ENCODE measurements around the gene LYSMD3. TPM values are rescaled to one million over a fixed set of nuclear protein-coding genes. Genes with fewer than 3 reads are reported as not detected.

LYSMD3 gene
- total RNA-seq, 2 experiments from 2014 or later: 9.5 to 14.8 TPM

DNA sequence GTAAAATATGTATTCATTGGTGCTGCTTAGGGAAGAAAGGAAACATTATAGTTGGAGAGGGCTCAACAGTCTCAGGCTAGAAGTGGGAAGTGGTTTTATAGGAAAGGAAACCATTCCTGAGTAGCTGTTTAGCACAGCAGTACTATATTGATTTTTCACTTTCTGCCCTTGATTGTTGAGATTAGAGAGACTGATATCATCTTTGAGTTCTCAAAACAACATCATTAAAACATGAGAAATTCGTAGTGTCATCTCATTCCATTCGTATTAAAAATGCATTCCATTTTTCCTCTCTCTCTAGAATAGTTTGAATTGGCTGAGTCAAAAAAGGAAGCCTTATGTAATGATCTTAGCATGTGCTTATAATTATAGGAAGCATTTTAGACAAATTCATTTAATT, 40.6 kb downstream of the LYSMD3 start:
- Histone ChIP-seq H2AFZ (ENCODE audit: low read length) (no peak overlapping the region), H4K20me1 (ENCODE audit: insufficient read depth, low read length) (no peaks in the 10 kb centered on the region), H3K4me3 (ENCODE audit: low read depth, low read length, poor library complexity, severe bottlenecking) (no peak overlapping the region), H3K9me2 (ENCODE audit: insufficient read depth, low read length) (no peaks in the 10 kb centered on the region), H3K36me3 (ENCODE audit: insufficient read depth, low read length) (peaks cover 45% of the 10 kb centered on the region), H3K4me1 (ENCODE audit: insufficient read depth, low read length, poor library complexity, severe bottlenecking) (no peaks in the 10 kb centered on the region), H3K9me3 (ENCODE audit: low read length) (no peaks in the 10 kb centered on the region), H3K79me2 (ENCODE audit: insufficient read depth, low read depth, low read length) (no peaks in the 10 kb centered on the region), H3K4me2 (ENCODE audit: low read length) (no peak overlapping the region), H3K27ac (ENCODE audit: low read depth, low read length, poor library complexity, severe bottlenecking) (no peak overlapping the region)
- DNase-seq (ENCODE audit: low spot score): no peak
- ChIA-PET CTCF (ENCODE audit: unreplicated experiment) (interaction anchor here (1.5 kb wide), 1 partner anchor 10 kb away, joined by 5 read pairs; no protein-coding TSS in a partner anchor), POLR2A (interaction anchor here (0.5 to 1.1 kb wide), 2 partner anchors 14 to 44 kb away, joined by 3 read pairs; partner anchors contain the start of gene MBLAC2)
- no peak for TF ChIP-seq EZH2phosphoT487 (IDR thresholded peaks at IDR 0.05; ENCODE audit: borderline replicate concordance, low read depth, low read length)
- TF ChIP-seq, protein P1, sequence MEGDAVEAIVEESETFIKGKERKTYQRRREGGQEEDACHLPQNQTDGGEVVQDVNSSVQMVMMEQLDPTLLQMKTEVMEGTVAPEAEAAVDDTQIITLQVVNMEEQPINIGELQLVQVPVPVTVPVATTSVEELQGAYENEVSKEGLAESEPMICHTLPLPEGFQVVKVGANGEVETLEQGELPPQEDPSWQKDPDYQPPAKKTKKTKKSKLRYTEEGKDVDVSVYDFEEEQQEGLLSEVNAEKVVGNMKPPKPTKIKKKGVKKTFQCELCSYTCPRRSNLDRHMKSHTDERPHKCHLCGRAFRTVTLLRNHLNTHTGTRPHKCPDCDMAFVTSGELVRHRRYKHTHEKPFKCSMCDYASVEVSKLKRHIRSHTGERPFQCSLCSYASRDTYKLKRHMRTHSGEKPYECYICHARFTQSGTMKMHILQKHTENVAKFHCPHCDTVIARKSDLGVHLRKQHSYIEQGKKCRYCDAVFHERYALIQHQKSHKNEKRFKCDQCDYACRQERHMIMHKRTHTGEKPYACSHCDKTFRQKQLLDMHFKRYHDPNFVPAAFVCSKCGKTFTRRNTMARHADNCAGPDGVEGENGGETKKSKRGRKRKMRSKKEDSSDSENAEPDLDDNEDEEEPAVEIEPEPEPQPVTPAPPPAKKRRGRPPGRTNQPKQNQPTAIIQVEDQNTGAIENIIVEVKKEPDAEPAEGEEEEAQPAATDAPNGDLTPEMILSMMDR (conservative IDR thresholded peaks at IDR 0.05; ENCODE audit: low read length): no peak
- no TSS peak for BruUV-seq (replicated peaks)
- intact Hi-C loops (cut with micrococcal nuclease; ENCODE audit: unreplicated experiment): no loop called here

DNA sequence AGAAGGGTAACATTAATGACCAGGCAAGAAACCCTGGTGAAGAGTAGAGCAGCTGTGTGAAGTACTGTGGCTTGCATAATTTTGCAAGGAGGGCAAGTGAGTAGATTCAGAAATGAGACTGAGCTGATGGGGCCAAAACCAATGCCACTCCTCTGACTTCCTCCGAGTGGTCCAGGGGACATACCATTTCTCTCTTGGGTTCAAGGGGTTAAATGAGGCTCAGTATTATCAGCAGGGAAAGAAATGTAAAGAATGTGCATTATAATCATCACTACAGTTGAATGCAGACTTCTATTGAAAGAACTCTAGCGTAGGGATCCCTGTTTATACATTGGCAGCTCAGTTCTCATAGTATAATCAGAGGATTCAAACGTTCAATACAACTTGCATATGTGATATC, 44.8 kb downstream of the LYSMD3 start:
- Histone ChIP-seq H3K79me2 (ENCODE audit: insufficient read depth, low read depth, low read length) (no peaks in the 10 kb centered on the region), H3K4me3 (ENCODE audit: low read depth, low read length, poor library complexity, severe bottlenecking) (no peak overlapping the region), H2AFZ (ENCODE audit: low read length) (no peak overlapping the region), H3K4me1 (ENCODE audit: insufficient read depth, low read length, poor library complexity, severe bottlenecking) (no peaks in the 10 kb centered on the region), H3K27ac (ENCODE audit: low read depth, low read length, poor library complexity, severe bottlenecking) (no peak overlapping the region), H3K36me3 (ENCODE audit: insufficient read depth, low read length) (peaks cover 28% of the 10 kb centered on the region), H3K9me3 (ENCODE audit: low read length) (no peaks in the 10 kb centered on the region), H3K9me2 (ENCODE audit: insufficient read depth, low read length) (no peaks in the 10 kb centered on the region), H3K4me2 (ENCODE audit: low read length) (no peak overlapping the region), H4K20me1 (ENCODE audit: insufficient read depth, low read length) (no peaks in the 10 kb centered on the region)
- TF ChIP-seq, protein P1 (conservative IDR thresholded peaks at IDR 0.05; ENCODE audit: low read length): no peak
- no peak for TF ChIP-seq EZH2phosphoT487 (IDR thresholded peaks at IDR 0.05; ENCODE audit: borderline replicate concordance, low read depth, low read length)
- ChIA-PET CTCF (ENCODE audit: unreplicated experiment) (no interaction called here), POLR2A (no interaction called here)
- BruUV-seq (replicated peaks): no TSS peak
- intact Hi-C loops (cut with micrococcal nuclease; ENCODE audit: unreplicated experiment): no loop called here
- no peak for DNase-seq (ENCODE audit: low spot score)

DNA sequence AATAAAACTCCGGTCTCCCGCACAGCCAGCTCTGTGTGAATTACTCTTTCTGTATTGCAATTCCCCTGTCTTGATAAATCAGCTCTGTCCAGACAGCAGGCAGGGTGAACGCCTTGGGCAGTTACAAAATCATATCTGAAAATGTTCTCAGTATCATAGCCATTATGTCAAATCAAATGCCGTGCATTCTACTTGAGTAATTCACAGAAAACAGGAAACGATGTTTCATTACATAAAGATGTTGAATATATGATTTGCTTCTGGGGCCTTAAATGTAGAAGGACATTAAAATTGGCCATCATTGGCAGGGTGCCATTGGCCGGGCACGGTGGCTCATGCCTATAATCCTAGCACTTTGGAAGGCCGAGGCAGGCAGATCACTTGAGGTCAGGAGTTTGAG, 46.2 kb downstream of the LYSMD3 start:
- no TSS peak for BruUV-seq (replicated peaks)
- Histone ChIP-seq H3K36me3 (ENCODE audit: insufficient read depth, low read length) (peaks cover 20% of the 10 kb centered on the region), H4K20me1 (ENCODE audit: insufficient read depth, low read length) (no peaks in the 10 kb centered on the region), H3K4me2 (ENCODE audit: low read length) (no peak overlapping the region), H3K4me1 (ENCODE audit: insufficient read depth, low read length, poor library complexity, severe bottlenecking) (no peaks in the 10 kb centered on the region), H3K79me2 (ENCODE audit: insufficient read depth, low read depth, low read length) (no peaks in the 10 kb centered on the region), H3K27ac (ENCODE audit: low read depth, low read length, poor library complexity, severe bottlenecking) (no peak overlapping the region), H3K9me3 (ENCODE audit: low read length) (no peaks in the 10 kb centered on the region), H2AFZ (ENCODE audit: low read length) (no peak overlapping the region), H3K4me3 (ENCODE audit: low read depth, low read length, poor library complexity, severe bottlenecking) (no peak overlapping the region), H3K9me2 (ENCODE audit: insufficient read depth, low read length) (no peaks in the 10 kb centered on the region)
- ChIA-PET CTCF (ENCODE audit: unreplicated experiment) (no interaction called here), POLR2A (interaction anchor here (0.6 kb wide), 1 partner anchor 10 kb away, joined by 3 read pairs; no protein-coding TSS in a partner anchor)
- no peak for DNase-seq (ENCODE audit: low spot score)
- no peak for TF ChIP-seq EZH2phosphoT487 (IDR thresholded peaks at IDR 0.05; ENCODE audit: borderline replicate concordance, low read depth, low read length)
- TF ChIP-seq, protein P1 (conservative IDR thresholded peaks at IDR 0.05; ENCODE audit: low read length): no peak
- intact Hi-C loops (cut with micrococcal nuclease; ENCODE audit: unreplicated experiment): no loop called here

All from OCI-LY7 (cell line).